WI38 (cell line): ENCODE results near the gene PAOX.

Experiments
- H3K4me3 ChIP-seq: 2 replicates; pipeline ENCODE4 v1.5.1; 2011; ENCODE audit warnings: low read depth, mild to moderate bottlenecking, control low read depth, low read length
- CTCF ChIP-seq: IDR thresholded peaks from 2 replicates; pipeline ENCODE4 v1.5.1; 2012; ENCODE audit warnings: low read depth, mild to moderate bottlenecking, control low read depth, low read length

Gene PAOX

GRCh38 chr10:133379152-133379800 lies at the start of gene PAOX:
Gene PAOX, plus strand, starts transcription at chr10:133379262. Its CDS starts 55 bp downstream, at chr10:133379317.
- no peak for TF ChIP-seq CTCF
- H3K4me3 ChIP-seq = peak within 1 kb of the TSS; percentile 74

DNA sequence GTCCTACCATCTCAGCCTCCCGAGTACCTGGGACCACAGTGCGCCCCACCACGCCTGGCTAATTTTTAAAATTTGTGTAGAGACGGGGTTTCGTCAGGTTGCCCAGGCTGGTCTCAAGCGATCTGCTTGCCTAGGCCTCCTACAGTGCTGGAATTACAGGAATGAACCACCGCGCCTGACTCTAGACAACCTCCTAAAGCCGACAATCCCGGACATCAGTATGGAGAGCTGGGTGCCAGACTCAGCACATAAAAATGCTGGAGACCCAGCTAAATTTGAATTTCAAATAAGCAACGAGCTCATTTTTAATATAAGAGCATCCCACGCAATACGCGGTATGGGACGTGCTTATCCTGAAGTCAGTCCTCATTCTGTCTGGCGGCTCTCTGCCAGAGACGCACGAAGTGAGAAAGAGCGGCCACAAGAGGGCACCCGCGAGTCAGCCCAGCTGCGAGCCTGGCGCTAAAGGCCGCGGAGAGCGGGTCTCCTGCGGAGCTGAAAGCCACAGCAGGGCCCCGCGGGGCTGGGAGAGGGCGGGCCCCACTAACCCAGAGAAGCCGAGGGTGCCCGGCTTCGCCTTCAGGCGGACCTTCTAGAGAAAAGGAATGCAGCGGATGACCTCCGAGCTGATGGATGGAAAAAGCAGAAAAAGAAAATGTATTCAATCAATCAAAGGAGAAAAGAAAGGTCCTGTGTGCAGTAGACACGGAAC lies 49.4 kb upstream of the PAOX start:
- peak overlapping the region; percentile 27; the same call in 1 of the 2 replicates for H3K4me3 ChIP-seq
- TF ChIP-seq CTCF = peak; percentile 92

DNA sequence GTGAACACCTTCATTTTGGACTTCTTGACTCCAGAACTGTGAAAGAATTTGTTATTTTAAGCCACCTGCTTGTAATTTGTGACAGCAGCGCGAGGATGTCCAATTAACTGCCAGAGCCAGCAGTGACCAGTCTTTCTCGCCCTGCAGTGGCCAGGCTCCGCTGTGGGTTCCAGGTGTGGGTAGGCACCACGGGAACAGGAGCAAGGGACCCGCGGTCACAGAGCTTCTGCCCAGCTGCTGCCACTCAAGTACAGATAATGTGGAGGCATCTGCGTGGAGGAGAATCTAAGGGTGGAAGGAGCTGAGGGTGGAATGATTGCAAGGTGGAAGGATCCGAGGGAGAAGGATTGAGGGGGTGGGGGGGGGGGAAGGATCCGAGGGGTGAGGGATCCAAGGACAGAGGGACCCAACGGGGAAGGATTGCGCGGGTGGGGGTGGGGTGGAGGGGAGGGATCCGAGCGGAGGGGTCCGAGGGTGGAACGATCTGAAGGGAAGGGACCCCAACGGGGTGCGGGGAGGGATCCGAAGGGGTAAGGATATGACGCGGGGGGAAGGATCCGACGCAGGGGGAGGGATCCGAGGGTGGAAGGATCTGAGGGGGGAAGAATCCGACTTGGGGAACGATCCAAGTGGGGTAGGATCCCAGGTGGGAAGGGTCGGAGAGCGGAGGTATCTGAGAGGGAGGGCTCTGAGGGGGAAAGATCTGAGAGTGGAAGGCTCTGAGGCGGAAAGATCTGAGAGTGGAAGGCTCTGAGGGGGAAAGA lies 45.9 kb upstream of the PAOX start:
- no peak overlapping the region for H3K4me3 ChIP-seq
- no peak for TF ChIP-seq CTCF

DNA sequence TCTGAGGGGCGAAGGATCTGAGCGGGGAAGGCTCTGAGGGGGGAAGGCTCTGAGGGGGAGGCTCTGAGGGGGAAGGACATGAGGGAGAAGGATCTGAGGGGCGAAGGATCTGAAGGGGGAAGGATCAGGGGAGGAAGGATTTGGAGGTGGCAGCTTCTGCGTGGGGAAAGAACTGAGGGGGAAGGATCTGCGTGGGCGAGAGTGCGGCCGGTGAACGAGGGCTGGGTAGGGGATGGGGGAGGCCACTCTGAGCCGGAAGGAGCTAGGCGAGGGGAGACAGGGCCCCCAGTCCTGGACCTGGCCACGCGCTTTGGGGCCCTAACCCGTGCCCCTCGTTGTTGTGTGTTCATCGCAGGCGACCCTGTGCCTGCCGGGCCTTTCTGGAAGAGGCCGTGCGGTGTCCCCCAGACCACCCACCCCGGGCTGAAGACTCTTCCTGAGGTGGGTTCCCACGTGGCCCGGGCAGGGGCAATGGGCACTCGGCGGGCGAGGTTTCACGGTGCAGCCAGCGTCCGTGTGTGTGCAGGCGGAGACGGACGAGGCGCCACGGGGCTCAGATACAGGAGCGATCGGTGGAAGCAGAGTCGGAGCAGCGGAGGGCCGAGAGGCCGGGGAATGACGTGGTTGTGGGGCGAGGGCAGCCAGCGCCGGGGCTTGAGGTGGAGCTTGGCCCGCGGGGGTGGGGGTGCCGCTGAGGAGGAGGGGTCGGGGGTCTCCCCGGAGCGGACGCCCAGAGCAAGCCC lies 44.4 kb upstream of the PAOX start:
- no peak for TF ChIP-seq CTCF
- H3K4me3 ChIP-seq = peak overlapping the region; percentile 43

DNA sequence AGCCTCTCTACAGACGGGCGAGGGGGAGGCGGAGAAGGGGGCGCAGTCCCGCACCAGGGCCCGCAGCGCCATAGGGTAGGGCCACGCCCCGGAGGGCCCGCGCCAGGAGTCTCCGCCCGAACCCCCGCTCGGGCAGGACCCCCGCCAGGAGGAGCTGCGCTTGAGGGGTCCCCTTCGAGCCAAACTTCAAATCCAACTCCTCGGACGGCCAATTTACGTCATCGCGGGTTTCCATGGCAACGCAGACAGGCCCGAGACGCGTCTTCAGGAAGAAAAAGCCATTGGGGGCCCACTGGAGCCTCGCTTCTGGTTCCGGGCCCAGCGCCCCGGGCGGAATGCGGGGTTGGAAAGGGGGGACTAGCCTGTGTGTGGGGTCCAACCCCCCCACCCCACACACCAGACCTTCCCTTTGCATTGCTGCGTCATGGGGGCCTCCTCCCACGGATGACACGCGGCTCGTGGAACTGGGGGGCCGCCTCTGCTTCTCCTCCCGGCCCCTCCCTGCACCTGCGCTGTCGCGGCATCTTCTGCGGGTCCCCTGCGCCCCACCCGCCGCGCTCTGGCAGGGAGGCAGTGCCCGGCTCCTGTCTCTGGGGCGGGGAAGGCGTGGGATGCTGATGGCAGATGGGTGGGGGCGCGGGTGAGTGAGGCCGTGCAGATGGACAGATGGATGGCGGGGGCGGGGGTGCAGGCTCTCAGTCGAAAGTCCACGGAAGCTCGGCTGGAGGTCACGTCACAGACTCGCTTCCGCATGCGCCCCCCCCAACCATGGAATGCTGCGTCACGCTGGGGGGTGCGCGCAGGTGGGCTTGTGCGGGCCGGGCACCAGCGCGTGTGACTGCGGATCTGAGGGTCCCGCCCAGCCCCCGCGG lies 43.6 kb upstream of the PAOX start:
- H3K4me3 ChIP-seq = peak overlapping the region; percentile 43
- TF ChIP-seq CTCF = no peak

- no peak overlapping the region for H3K4me3 ChIP-seq
- TF ChIP-seq CTCF = no peak
Observed at GRCh38 chr10:133336118-133336576, 42.9 kb upstream of the PAOX start.
